ENCODE data around the gene ZDHHC11. TPM values are rescaled to one million over a fixed set of nuclear protein-coding genes. Genes with fewer than 3 reads are reported as not detected.
"Not testable (repeated sequence)": the region's sequence is repeated elsewhere in the genome, so short reads cannot be mapped to it uniquely, and the experiment has no call there.

The ZDHHC11 gene
- total RNA-seq, 1 donor from 2014 or later = not detected

DNA sequence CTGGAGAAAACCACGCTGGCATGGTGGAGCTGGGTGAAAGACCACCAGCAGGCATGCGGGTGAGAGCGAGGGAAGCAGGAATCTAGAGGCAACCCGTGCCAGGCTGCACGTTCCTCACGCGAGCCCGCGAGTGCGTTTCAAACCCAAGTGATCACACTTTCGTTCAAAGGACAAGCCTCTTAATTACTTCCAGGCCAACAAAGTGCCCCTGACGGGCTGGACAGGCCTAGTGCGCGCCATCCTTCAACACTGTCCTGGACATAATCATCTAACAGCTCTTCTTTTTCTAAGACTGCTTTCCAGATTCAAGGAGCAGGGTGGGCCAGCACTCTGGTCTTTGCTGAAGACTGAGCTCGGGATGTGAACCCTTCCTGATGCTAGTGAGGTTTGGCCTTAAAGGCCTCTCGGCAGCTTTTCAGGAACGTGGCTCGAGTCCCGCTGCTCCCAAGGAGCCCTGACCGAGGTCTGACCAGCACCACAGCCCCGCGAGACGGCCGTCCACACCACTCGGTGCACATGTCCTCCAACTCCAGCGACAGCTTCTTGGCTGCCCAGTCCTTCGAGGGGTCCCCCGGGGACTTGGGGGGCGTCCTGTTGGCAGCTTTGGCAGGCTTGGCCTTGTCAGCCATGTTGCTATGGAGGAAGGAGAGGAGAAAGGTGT lies 81.2 kb downstream of the ZDHHC11 start:
- H3K9me3 ChIP-seq; intact Hi-C loops (cut with DNase I); H3K4me1 ChIP-seq; H3K4me3 ChIP-seq; H3K27ac ChIP-seq; H3K27me3 ChIP-seq: not testable (repeated sequence)
- DNase-seq (ENCODE audit: low spot score in 2 of 2) = peak in 1 of 2 donors; percentile 8
- H3K36me3 ChIP-seq = peaks cover 8 to 20% of the 10 kb centered on the region in 2 donors

GRCh38 chr5:766666-767431 lies 83.9 kb downstream of the ZDHHC11 start:
- DNase-seq (ENCODE audit: low spot score in 2 of 2) = peak in 1 of 2 donors; percentile 62
- Histone ChIP-seq H3K36me3 (peaks cover 8 to 20% of the 10 kb centered on the region in 2 donors), H3K4me3 (no peak overlapping the region), H3K27ac (no peak overlapping the region), H3K4me1 (no peaks in the 10 kb centered on the region), H3K27me3 (no peaks in the 10 kb centered on the region), H3K9me3 (no peaks in the 10 kb centered on the region)
- TF ChIP-seq CTCF (IDR thresholded peaks at IDR 0.05) = no peak
- intact Hi-C loops (cut with DNase I) = no loop called here

GRCh38 chr5:765948-766631 lies 84.7 kb downstream of the ZDHHC11 start:
- intact Hi-C loops (cut with DNase I) = no loop called here
- no peaks in the 10 kb centered on the region for H3K4me1 ChIP-seq
- peaks cover 8 to 20% of the 10 kb centered on the region in 2 donors for H3K36me3 ChIP-seq
- H3K27ac ChIP-seq = no peak overlapping the region
- no peak for TF ChIP-seq CTCF (IDR thresholded peaks at IDR 0.05)
- no peaks in the 10 kb centered on the region for H3K9me3 ChIP-seq
- no peaks in the 10 kb centered on the region for H3K27me3 ChIP-seq
- peak in 1 of 2 donors; percentile 59 for DNase-seq (ENCODE audit: low spot score in 2 of 2)
- no peak overlapping the region for H3K4me3 ChIP-seq

DNA sequence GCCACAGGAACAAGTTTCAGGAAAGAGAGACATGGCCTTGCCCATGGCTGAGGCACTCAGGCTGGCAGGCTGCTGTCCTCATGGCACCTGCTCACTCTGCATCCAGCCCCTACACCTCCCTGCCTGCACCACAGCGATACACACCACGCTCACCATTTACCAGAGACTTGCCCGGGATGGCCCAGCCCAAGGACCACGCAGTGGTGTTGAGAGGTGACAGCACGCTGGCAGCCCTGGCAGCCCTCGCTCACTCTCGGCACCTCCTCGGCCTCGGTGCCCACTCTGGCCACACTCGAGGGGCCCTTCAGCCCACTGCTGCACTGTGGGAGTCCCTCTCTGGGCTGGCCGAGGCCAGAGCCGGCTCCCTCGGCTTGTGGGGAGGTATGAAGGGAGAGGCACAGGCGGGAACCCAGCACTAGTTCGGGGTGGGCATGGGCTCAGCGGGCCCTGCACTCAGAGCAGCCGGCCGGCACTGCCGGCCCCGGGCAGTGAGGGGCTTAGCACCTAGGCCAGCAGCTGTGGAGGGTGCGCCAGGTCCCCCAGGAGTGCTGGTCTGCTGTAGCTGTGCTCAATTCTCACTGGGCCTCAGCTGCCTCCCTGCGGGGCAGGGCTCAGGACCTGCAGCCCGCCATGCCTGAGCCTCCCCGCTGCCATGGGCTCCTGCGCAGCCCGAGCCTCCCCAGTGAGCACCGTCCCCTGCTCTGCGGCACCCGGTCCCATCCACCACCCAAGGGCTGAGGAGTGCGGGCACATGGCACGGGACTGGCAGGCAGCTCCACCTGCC lies 86.6 kb downstream of the ZDHHC11 start:
- peak in 1 of 2 donors; percentile 62 for DNase-seq (ENCODE audit: low spot score in 2 of 2)
- H3K27ac ChIP-seq = no peak overlapping the region
- H3K4me1 ChIP-seq = no peaks in the 10 kb centered on the region
- intact Hi-C loops (cut with DNase I) = no loop called here
- TF ChIP-seq CTCF (IDR thresholded peaks at IDR 0.05) = no peak
- H3K4me3 ChIP-seq = no peak overlapping the region
- H3K9me3 ChIP-seq = no peaks in the 10 kb centered on the region
- no peaks in the 10 kb centered on the region for H3K27me3 ChIP-seq
- peaks cover 8 to 20% of the 10 kb centered on the region in 2 donors for H3K36me3 ChIP-seq

- Histone ChIP-seq H3K36me3 (peaks cover 8 to 20% of the 10 kb centered on the region in 2 donors), H3K9me3 (no peaks in the 10 kb centered on the region), H3K4me1 (no peaks in the 10 kb centered on the region), H3K27ac (no peak overlapping the region), H3K4me3 (no peak overlapping the region), H3K27me3 (no peaks in the 10 kb centered on the region)
- DNase-seq (ENCODE audit: low spot score in 2 of 2) = no peak
- intact Hi-C loops (cut with DNase I) = no loop called here
- TF ChIP-seq CTCF (IDR thresholded peaks at IDR 0.05) = no peak
Measured at GRCh38 chr5:763397-763796, 87.4 kb downstream of the ZDHHC11 start.

- peaks cover 8 to 20% of the 10 kb centered on the region in 2 donors for H3K36me3 ChIP-seq
- H3K4me3 ChIP-seq; H3K9me3 ChIP-seq; DNase-seq (ENCODE audit: low spot score in 2 of 2); intact Hi-C loops (cut with DNase I); H3K4me1 ChIP-seq; H3K27me3 ChIP-seq; H3K27ac ChIP-seq: not testable (repeated sequence)
Measured at GRCh38 chr5:762996-763395, 87.8 kb downstream of the ZDHHC11 start.

Measured in ascending aorta (tissue), 2 donors.